Neural cell (in vitro differentiated cells): Measurements from ENCODE around the gene BABAM2. TPM values are rescaled to one million over a fixed set of nuclear protein-coding genes. Genes with fewer than 3 reads are reported as not detected.

Experiments
- H2AFZ ChIP-seq: fragments of 200-600, 300-800 bp; sonication (generic), shearing (Covaris generic); 2 replicates; pipeline ENCODE4 v1.6.0; 2014; ENCODE audit warnings: low read depth, mild to moderate bottlenecking, antibody characterized with exemption, low read length, moderate library complexity
- H3F3A ChIP-seq: fragments of 200-600 bp; shearing (Covaris generic); 2 replicates; pipeline ENCODE4 v1.6.1; 2016; ENCODE audit warnings: mild to moderate bottlenecking, moderate library complexity, mixed read lengths, antibody characterized with exemption, low read length; ENCODE audit not compliant: insufficient read depth, poor library complexity, severe bottlenecking
- H3K27ac ChIP-seq: fragments of 200-600, 300-800 bp; sonication (generic), shearing (Covaris generic); 2 replicates; pipeline ENCODE4 v1.5.1; 2014; ENCODE audit warnings: mild to moderate bottlenecking, low read length, moderate library complexity
- H3K27me3 ChIP-seq: fragments of 300-800, 200-600 bp; sonication (generic), shearing (Covaris generic); 2 replicates; pipeline ENCODE4 v1.6.0; 2014; ENCODE audit warnings: mild to moderate bottlenecking, low read depth, low read length, moderate library complexity; ENCODE audit not compliant: insufficient read depth
- H3K36me3 ChIP-seq: fragments of 300-800, 200-600 bp; sonication (generic), shearing (Covaris generic); 2 replicates; pipeline ENCODE4 v1.5.1; 2014; ENCODE audit warnings: mild to moderate bottlenecking, antibody characterized with exemption, low read length, moderate library complexity; ENCODE audit not compliant: insufficient read depth
- H3K4me2 ChIP-seq: fragments of 300-800, 200-600 bp; sonication (generic), shearing (Covaris generic); 2 replicates; pipeline ENCODE4 v1.6.0; 2014; ENCODE audit warnings: mild to moderate bottlenecking, low read length
- H3K4me3 ChIP-seq: fragments of 300-800, 200-600 bp; sonication (generic), shearing (Covaris generic); 2 replicates; pipeline ENCODE4 v1.5.1; 2014; ENCODE audit warnings: mild to moderate bottlenecking, low read length, moderate library complexity
- H3K79me2 ChIP-seq: fragments of 200-600 bp; shearing (Covaris generic); replicated peaks from 2 replicates; pipeline ENCODE4 v1.6.0; 2014; ENCODE audit warnings: mild to moderate bottlenecking, low read length, moderate library complexity; ENCODE audit not compliant: insufficient read depth
- H3K9ac ChIP-seq: fragments of 300-800, 200-600 bp; sonication (generic), shearing (Covaris generic); 2 replicates; pipeline ENCODE4 v1.6.1; 2016; ENCODE audit warnings: mild to moderate bottlenecking, low read length, mixed read lengths
- H3K9me2 ChIP-seq: fragments of 200-600 bp; shearing (Covaris generic); 2 replicates; pipeline ENCODE4 v1.6.1; 2016; ENCODE audit warnings: mild to moderate bottlenecking, low read length, mixed read lengths; ENCODE audit not compliant: insufficient read depth
- H3K9me3 ChIP-seq: fragments of 200-600, 300-800 bp; sonication (generic), shearing (Covaris generic); 2 replicates; pipeline ENCODE4 v1.6.1; 2016; ENCODE audit warnings: mild to moderate bottlenecking, mixed run types, low read length, moderate library complexity, mixed read lengths
- H4K20me1 ChIP-seq: fragments of 200-600 bp; shearing (Covaris generic); 2 replicates; pipeline ENCODE4 v1.6.1; 2016; ENCODE audit warnings: mild to moderate bottlenecking, mixed run types; ENCODE audit not compliant: insufficient read depth
- EP300 ChIP-seq: fragments of 450-650 bp; conservative IDR thresholded peaks from 2 replicates; pipeline ENCODE4 v1.6.1; 2014; ENCODE audit warnings: antibody characterized with exemption, mild to moderate bottlenecking, moderate library complexity; ENCODE audit not compliant: poor library complexity, severe bottlenecking
- EZH2 ChIP-seq: fragments of 200-600, 300-800 bp; shearing (Covaris generic), sonication (generic); IDR thresholded peaks from 2 replicates; pipeline ENCODE4 v1.6.1; 2014; ENCODE audit warnings: antibody characterized with exemption, low read length, borderline replicate concordance, mild to moderate bottlenecking; ENCODE audit not compliant: insufficient read depth, poor library complexity, severe bottlenecking
- MXI1 ChIP-seq: fragments of 450-650 bp; conservative IDR thresholded peaks from 2 replicates; pipeline ENCODE4 v1.6.1; 2014; ENCODE audit warnings: antibody characterized with exemption, mild to moderate bottlenecking; ENCODE audit not compliant: poor library complexity, severe bottlenecking
- POLR2AphosphoS5 ChIP-seq: IDR thresholded peaks from 2 replicates; pipeline ENCODE4 v1.6.1; 2012
- RAD21 ChIP-seq: fragments of 450-650 bp; conservative IDR thresholded peaks from 2 replicates; pipeline ENCODE4 v1.6.1; 2014; ENCODE audit warnings: antibody characterized with exemption, mild to moderate bottlenecking, moderate library complexity
- SMC3 ChIP-seq: fragments of 450-650 bp; conservative IDR thresholded peaks from 2 replicates; pipeline ENCODE4 v1.6.1; 2014; ENCODE audit warnings: antibody characterized with exemption, mild to moderate bottlenecking, moderate library complexity; ENCODE audit not compliant: poor library complexity
- TAF1 ChIP-seq: IDR thresholded peaks from 2 replicates; pipeline ENCODE4 v1.6.1; 2012; ENCODE audit warnings: low read depth
- polyA plus RNA-seq: library from polyadenylated mRNA; depleted of rRNA; stranded (reverse); fragments of >200 nt; gene quantifications from 2 replicates; pipeline ENCODE4 v1.2.3, GENCODE V29; 2014
- TF ChIP-seq, protein P1 (sequence below): IDR thresholded peaks from 2 replicates; pipeline ENCODE4 v1.6.1; 2012; ENCODE audit warnings: borderline replicate concordance
- TF ChIP-seq, protein P2 (sequence below): fragments of 450-650 bp; IDR thresholded peaks from 2 replicates; pipeline ENCODE4 v1.5.1; 2014; ENCODE audit warnings: antibody characterized with exemption, mild to moderate bottlenecking, moderate library complexity; ENCODE audit not compliant: poor library complexity, severe bottlenecking

BABAM2 gene
- polyA plus RNA-seq, 1 donor from 2014 or later: 15.3 TPM

- Histone ChIP-seq H3K36me3 (no peaks in the 10 kb centered on the region), H3K9me2 (no peaks in the 10 kb centered on the region), H3K79me2 (no peaks in the 10 kb centered on the region), H2AFZ (no peak overlapping the region), H3K4me3 (no peak overlapping the region), H3K9ac (no peak overlapping the region), H4K20me1 (no peaks in the 10 kb centered on the region), H3K27ac (no peak overlapping the region), H3K27me3 (no peaks in the 10 kb centered on the region), H3K9me3 (no peaks in the 10 kb centered on the region), H3K4me2 (no peak overlapping the region), H3F3A (no peaks in the 10 kb centered on the region)
- TF ChIP-seq RAD21: no peak
- TF ChIP-seq MXI1: no peak
- no peak for TF ChIP-seq EP300
- TF ChIP-seq, protein P1, sequence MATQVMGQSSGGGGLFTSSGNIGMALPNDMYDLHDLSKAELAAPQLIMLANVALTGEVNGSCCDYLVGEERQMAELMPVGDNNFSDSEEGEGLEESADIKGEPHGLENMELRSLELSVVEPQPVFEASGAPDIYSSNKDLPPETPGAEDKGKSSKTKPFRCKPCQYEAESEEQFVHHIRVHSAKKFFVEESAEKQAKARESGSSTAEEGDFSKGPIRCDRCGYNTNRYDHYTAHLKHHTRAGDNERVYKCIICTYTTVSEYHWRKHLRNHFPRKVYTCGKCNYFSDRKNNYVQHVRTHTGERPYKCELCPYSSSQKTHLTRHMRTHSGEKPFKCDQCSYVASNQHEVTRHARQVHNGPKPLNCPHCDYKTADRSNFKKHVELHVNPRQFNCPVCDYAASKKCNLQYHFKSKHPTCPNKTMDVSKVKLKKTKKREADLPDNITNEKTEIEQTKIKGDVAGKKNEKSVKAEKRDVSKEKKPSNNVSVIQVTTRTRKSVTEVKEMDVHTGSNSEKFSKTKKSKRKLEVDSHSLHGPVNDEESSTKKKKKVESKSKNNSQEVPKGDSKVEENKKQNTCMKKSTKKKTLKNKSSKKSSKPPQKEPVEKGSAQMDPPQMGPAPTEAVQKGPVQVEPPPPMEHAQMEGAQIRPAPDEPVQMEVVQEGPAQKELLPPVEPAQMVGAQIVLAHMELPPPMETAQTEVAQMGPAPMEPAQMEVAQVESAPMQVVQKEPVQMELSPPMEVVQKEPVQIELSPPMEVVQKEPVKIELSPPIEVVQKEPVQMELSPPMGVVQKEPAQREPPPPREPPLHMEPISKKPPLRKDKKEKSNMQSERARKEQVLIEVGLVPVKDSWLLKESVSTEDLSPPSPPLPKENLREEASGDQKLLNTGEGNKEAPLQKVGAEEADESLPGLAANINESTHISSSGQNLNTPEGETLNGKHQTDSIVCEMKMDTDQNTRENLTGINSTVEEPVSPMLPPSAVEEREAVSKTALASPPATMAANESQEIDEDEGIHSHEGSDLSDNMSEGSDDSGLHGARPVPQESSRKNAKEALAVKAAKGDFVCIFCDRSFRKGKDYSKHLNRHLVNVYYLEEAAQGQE: no peak
- TF ChIP-seq TAF1: no peak
- no peak for TF ChIP-seq POLR2AphosphoS5
- no peak for TF ChIP-seq EZH2
- TF ChIP-seq, protein P2, sequence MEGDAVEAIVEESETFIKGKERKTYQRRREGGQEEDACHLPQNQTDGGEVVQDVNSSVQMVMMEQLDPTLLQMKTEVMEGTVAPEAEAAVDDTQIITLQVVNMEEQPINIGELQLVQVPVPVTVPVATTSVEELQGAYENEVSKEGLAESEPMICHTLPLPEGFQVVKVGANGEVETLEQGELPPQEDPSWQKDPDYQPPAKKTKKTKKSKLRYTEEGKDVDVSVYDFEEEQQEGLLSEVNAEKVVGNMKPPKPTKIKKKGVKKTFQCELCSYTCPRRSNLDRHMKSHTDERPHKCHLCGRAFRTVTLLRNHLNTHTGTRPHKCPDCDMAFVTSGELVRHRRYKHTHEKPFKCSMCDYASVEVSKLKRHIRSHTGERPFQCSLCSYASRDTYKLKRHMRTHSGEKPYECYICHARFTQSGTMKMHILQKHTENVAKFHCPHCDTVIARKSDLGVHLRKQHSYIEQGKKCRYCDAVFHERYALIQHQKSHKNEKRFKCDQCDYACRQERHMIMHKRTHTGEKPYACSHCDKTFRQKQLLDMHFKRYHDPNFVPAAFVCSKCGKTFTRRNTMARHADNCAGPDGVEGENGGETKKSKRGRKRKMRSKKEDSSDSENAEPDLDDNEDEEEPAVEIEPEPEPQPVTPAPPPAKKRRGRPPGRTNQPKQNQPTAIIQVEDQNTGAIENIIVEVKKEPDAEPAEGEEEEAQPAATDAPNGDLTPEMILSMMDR: no peak
- no peak for TF ChIP-seq SMC3
Observed at GRCh38 chr2:28202719-28203118, 312.2 kb downstream of the BABAM2 start.

GRCh38 chr2:28206762-28207161 is 316.2 kb downstream of the BABAM2 start:
- Histone ChIP-seq H3K27me3 (no peaks in the 10 kb centered on the region), H3K79me2 (no peaks in the 10 kb centered on the region), H2AFZ (no peak overlapping the region), H4K20me1 (no peaks in the 10 kb centered on the region), H3K9me2 (no peaks in the 10 kb centered on the region), H3K9ac (no peak overlapping the region), H3K27ac (no peak overlapping the region), H3F3A (no peaks in the 10 kb centered on the region), H3K4me2 (no peak overlapping the region), H3K36me3 (no peaks in the 10 kb centered on the region), H3K9me3 (no peaks in the 10 kb centered on the region), H3K4me3 (no peak overlapping the region)
- TF ChIP-seq EZH2 (no peak), RAD21 (no peak), POLR2AphosphoS5 (no peak), EP300 (no peak), MXI1 (no peak), SMC3 (no peak), TAF1 (no peak)
- TF ChIP-seq, protein P1: no peak
- TF ChIP-seq, protein P2: no peak
